ENCODE results near the gene PTPN14. TPM values are rescaled to one million over a fixed set of nuclear protein-coding genes. Genes with fewer than 3 reads are reported as not detected.

Gene PTPN14
- total RNA-seq, 2 donors from 2014 or later: 13.5 to 23.5 TPM

GRCh38 chr1:214557952-214558735, 6.7 kb upstream of the PTPN14 start:
- H3K9me3 Mint-ChIP-seq: no peaks in the 10 kb centered on the region
- peaks cover 51% of the 10 kb centered on the region for H3K27me3 Mint-ChIP-seq (ENCODE audit: low read depth)
- ATAC-seq (replicated peaks in 1 of 2): peak; percentile 66 to 77
- H3K4me1 Mint-ChIP-seq (ENCODE audit: low read depth): peaks cover 8% of the 10 kb centered on the region
- H3K36me3 Mint-ChIP-seq (ENCODE audit: insufficient read depth in 2 of 2): no peaks in the 10 kb centered on the region
- H3K4me3 Mint-ChIP-seq: no peak overlapping the region
- peak in 1 of 2 donors; percentile 15 for DNase-seq
- no peak overlapping the region for H3K27ac Mint-ChIP-seq

- H3K27me3 Mint-ChIP-seq (ENCODE audit: low read depth): peaks cover 76% of the 10 kb centered on the region
- ATAC-seq (replicated peaks in 1 of 2): no peak
Observed at GRCh38 chr1:214553142-214553710, 1.8 kb upstream of the PTPN14 start.

DNA sequence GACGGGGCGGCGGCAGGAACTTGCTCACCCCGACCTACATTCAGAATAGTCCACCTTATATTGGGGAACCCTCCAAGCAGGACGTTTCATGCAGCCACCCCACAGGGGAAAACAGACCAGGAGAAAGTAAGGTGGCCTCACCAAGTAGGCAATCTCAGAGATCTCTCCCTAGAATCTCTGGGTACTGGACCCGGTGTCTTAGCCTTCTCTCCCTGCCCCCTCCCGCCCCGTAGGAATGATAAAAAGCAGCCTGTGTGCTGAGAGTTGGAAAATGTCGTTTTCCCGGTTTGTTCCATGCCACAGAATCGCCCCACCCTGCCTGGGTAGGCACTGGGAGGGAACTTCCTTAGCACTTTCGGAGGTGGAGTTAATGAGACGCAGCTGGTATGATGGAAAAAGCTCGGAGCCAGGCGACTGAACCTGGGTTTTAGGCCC, 789 bp upstream of the PTPN14 start:
- ATAC-seq (replicated peaks in 1 of 2): no peak
- peaks cover 81% of the 10 kb centered on the region for H3K27me3 Mint-ChIP-seq (ENCODE audit: low read depth)

More at GRCh38 chr1:214553142-214553710, 1.8 kb upstream of the PTPN14 start:
- H3K9me3 Mint-ChIP-seq: no peaks in the 10 kb centered on the region
- peaks cover 0 to 2% of the 10 kb centered on the region in 2 donors for H3K36me3 Mint-ChIP-seq (ENCODE audit: insufficient read depth in 2 of 2)
- peaks cover 14% of the 10 kb centered on the region for H3K4me1 Mint-ChIP-seq (ENCODE audit: low read depth)
- H3K27ac Mint-ChIP-seq: no peak overlapping the region
- no peak overlapping the region for H3K4me3 Mint-ChIP-seq
- DNase-seq: no peak

GRCh38 chr1:214550857-214551435, 456 bp downstream of the PTPN14 start:
- peak; percentile 26 for DNase-seq
- peaks cover 0 to 2% of the 10 kb centered on the region in 2 donors for H3K36me3 Mint-ChIP-seq (ENCODE audit: insufficient read depth in 2 of 2)
- peak; percentile 36 to 60 for ATAC-seq (replicated peaks in 1 of 2)
- H3K9me3 Mint-ChIP-seq: no peaks in the 10 kb centered on the region
- H3K27me3 Mint-ChIP-seq (ENCODE audit: low read depth): peaks cover 77% of the 10 kb centered on the region
- peak overlapping the region; percentile 85 to 97 for H3K4me3 Mint-ChIP-seq
- H3K27ac Mint-ChIP-seq: no peak overlapping the region
- peaks cover 7% of the 10 kb centered on the region for H3K4me1 Mint-ChIP-seq (ENCODE audit: low read depth)

More for the DNA sequence above, 789 bp upstream of the PTPN14 start:
- Mint-ChIP-seq H3K9me3 (no peaks in the 10 kb centered on the region), H3K4me3 (peak overlapping the region; percentile 77 to 97), H3K36me3 (ENCODE audit: insufficient read depth in 2 of 2) (peaks cover 0 to 2% of the 10 kb centered on the region in 2 donors), H3K4me1 (ENCODE audit: low read depth) (peaks cover 7% of the 10 kb centered on the region), H3K27ac (no peak overlapping the region)
- DNase-seq: no peak

DNA sequence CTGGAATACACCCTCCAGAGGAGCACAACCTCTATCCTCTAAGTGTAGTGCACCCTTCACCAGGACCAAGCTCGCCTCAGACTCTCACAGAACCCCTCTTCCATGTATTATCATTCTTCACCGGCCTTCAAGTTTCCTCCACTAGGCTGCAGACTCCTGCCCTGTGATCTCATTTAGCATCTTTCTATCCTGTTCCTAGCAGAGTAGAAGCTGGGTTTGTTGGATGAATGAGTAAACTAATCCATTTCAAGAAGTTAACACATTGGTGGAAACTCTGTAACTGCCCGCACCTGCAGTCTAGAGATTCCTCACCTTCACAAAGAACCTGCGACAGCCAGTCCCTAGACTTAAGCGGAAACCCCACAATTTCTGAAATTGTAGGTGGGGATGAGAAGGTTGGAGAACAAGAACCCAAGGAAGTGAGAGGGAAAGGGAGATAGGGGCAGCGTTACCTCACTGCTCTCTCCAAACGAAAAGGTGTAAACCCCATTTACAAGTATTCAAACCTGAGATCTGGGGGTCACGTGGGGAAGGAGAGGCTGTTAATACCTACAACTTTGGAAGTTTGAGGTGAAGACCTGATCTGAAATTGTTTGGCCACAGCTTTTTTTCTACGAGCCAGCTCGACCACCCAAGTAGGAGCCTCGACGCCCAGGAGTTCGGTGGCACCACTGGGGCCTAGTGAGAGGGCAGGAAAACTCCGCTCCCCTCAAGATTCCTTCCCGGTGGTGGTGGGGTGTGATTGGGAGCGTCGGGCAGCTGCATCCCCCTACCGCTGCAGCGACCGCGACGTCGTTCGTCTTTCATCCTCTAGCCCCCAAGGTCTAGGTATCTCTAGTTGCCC, 1.2 kb downstream of the PTPN14 start:
- peaks cover 0 to 2% of the 10 kb centered on the region in 2 donors for H3K36me3 Mint-ChIP-seq (ENCODE audit: insufficient read depth in 2 of 2)
- peaks cover 71% of the 10 kb centered on the region for H3K27me3 Mint-ChIP-seq (ENCODE audit: low read depth)
- DNase-seq: no peak
- ATAC-seq (replicated peaks in 1 of 2): no peak
- no peaks in the 10 kb centered on the region for H3K9me3 Mint-ChIP-seq
- peak overlapping the region; percentile 85 to 97 for H3K4me3 Mint-ChIP-seq
- H3K27ac Mint-ChIP-seq: no peak overlapping the region
- peaks cover 7% of the 10 kb centered on the region for H3K4me1 Mint-ChIP-seq (ENCODE audit: low read depth)

- ATAC-seq (replicated peaks in 1 of 2): no peak
- Mint-ChIP-seq H3K4me1 (ENCODE audit: low read depth) (peaks cover 7% of the 10 kb centered on the region), H3K9me3 (no peaks in the 10 kb centered on the region), H3K4me3 (peak overlapping the region in 1 of 2 donors; percentile 97), H3K27me3 (ENCODE audit: low read depth) (peaks cover 67% of the 10 kb centered on the region), H3K36me3 (ENCODE audit: insufficient read depth in 2 of 2) (peaks cover 0 to 2% of the 10 kb centered on the region in 2 donors), H3K27ac (no peak overlapping the region)
- DNase-seq: no peak
Observed at GRCh38 chr1:214549604-214550003, 1.8 kb downstream of the PTPN14 start.

DNA sequence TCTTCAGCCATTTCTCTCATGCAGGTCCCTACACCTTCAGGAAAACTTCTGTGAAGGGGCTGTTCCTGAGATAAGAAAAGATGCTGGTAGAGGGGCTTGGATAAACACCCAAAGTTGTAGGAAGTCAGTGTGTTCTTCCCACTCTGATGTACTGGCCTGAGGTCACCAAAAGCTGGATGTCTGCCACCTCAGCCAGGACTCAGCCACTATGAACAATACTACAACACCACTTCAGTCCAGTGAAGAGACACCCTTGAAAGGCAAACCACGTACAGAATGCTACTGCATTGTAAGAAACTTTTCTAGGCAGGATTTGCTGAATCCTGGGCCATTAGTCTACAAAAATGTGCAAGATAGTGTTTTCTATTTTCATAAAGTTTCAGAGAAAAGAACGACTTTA, 2.4 kb downstream of the PTPN14 start:
- Mint-ChIP-seq H3K36me3 (ENCODE audit: insufficient read depth in 2 of 2) (peaks cover 0 to 2% of the 10 kb centered on the region in 2 donors), H3K9me3 (no peaks in the 10 kb centered on the region), H3K4me1 (ENCODE audit: low read depth) (peaks cover 7% of the 10 kb centered on the region), H3K27me3 (ENCODE audit: low read depth) (peaks cover 65% of the 10 kb centered on the region), H3K27ac (no peak overlapping the region), H3K4me3 (no peak overlapping the region)
- ATAC-seq (replicated peaks in 1 of 2) (no peak), DNase-seq (no peak)

GRCh38 chr1:214548271-214548670, 3.1 kb downstream of the PTPN14 start:
- Mint-ChIP-seq H3K9me3 (no peaks in the 10 kb centered on the region), H3K4me3 (no peak overlapping the region), H3K36me3 (ENCODE audit: insufficient read depth in 2 of 2) (peaks cover 0 to 2% of the 10 kb centered on the region in 2 donors), H3K4me1 (ENCODE audit: low read depth) (peaks cover 7% of the 10 kb centered on the region), H3K27me3 (ENCODE audit: low read depth) (peaks cover 62% of the 10 kb centered on the region), H3K27ac (no peak overlapping the region)
- ATAC-seq (replicated peaks in 1 of 2): no peak
- no peak for DNase-seq

DNA sequence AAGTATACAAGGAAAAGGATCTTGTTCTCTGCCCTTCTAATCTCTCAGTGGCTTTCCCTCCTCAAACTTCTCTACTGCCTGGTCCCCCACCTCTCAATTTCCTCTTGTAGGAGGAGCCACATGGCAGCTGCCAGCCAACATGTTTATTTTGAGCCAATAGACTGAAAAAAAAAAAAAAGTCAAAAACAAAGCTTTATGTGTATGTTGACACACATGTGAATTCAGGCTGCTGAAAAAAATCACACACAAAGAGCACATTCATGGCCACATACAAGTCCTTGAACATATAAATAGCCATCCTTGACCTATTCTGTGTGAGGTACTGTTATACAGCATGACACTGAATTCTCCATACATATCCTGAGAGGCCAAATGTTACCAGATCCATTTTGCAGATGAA, 3.7 kb downstream of the PTPN14 start:
- H3K4me3 Mint-ChIP-seq: no peak overlapping the region
- H3K36me3 Mint-ChIP-seq (ENCODE audit: insufficient read depth in 2 of 2): peaks cover 0 to 2% of the 10 kb centered on the region in 2 donors
- DNase-seq: no peak
- peaks cover 57% of the 10 kb centered on the region for H3K27me3 Mint-ChIP-seq (ENCODE audit: low read depth)
- no peak for ATAC-seq (replicated peaks in 1 of 2)
- no peaks in the 10 kb centered on the region for H3K9me3 Mint-ChIP-seq
- H3K4me1 Mint-ChIP-seq (ENCODE audit: low read depth): peaks cover 7% of the 10 kb centered on the region
- no peak overlapping the region for H3K27ac Mint-ChIP-seq

GRCh38 chr1:214546886-214547641, 4.3 kb downstream of the PTPN14 start:
- H3K27me3 Mint-ChIP-seq (ENCODE audit: low read depth): peaks cover 50% of the 10 kb centered on the region
- ATAC-seq (replicated peaks in 1 of 2) (no peak), DNase-seq (no peak)
- H3K9me3 Mint-ChIP-seq: no peaks in the 10 kb centered on the region
- no peak overlapping the region for H3K4me3 Mint-ChIP-seq
- H3K4me1 Mint-ChIP-seq (ENCODE audit: low read depth): peaks cover 4% of the 10 kb centered on the region
- H3K36me3 Mint-ChIP-seq (ENCODE audit: insufficient read depth in 2 of 2): peaks cover 0 to 2% of the 10 kb centered on the region in 2 donors
- no peak overlapping the region for H3K27ac Mint-ChIP-seq

DNA sequence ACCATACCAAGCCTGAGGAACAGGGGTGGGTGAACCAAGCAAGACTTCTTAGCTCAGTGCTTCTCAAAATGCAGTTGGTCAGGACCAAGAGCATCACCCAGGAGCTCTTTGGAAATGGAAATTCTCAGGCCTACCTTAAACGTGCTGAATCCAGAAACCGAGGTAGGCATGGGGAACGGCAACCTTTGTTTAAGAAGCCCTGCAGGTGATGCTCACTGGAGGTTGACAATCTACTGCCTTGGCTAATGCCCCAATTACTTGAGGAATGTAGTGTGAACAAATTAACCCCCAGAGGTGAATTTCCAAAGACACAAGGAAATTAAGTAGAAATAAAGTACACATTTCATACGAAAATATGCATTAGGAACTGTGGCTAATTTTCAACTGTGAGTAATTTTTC, 5.3 kb downstream of the PTPN14 start:
- Mint-ChIP-seq H3K27me3 (ENCODE audit: low read depth) (peaks cover 41% of the 10 kb centered on the region), H3K36me3 (ENCODE audit: insufficient read depth in 2 of 2) (peaks cover 0 to 2% of the 10 kb centered on the region in 2 donors), H3K9me3 (no peaks in the 10 kb centered on the region), H3K4me1 (ENCODE audit: low read depth) (no peaks in the 10 kb centered on the region), H3K4me3 (no peak overlapping the region), H3K27ac (no peak overlapping the region)
- ATAC-seq (replicated peaks in 1 of 2) (no peak), DNase-seq (no peak)

GRCh38 chr1:214545293-214545692, 6.1 kb downstream of the PTPN14 start:
- Mint-ChIP-seq H3K4me1 (ENCODE audit: low read depth) (no peaks in the 10 kb centered on the region), H3K27me3 (ENCODE audit: low read depth) (peaks cover 35% of the 10 kb centered on the region), H3K27ac (no peak overlapping the region), H3K9me3 (no peaks in the 10 kb centered on the region), H3K36me3 (ENCODE audit: insufficient read depth in 2 of 2) (peaks cover 0 to 1% of the 10 kb centered on the region in 2 donors), H3K4me3 (no peak overlapping the region)
- no peak for DNase-seq
- no peak for ATAC-seq (replicated peaks in 1 of 2)

All from activated T-cell treated with anti-CD3 and anti-CD28 coated beads, Interleukin-2, amount 50 U/mL, for 72 hours (primary cell).